Fibroblast of the conjunctiva (primary cell): ENCODE data around the gene CCDC150.
"Not testable (repeated sequence)": the region's sequence is repeated elsewhere in the genome, so short reads cannot be mapped to it uniquely, and the experiment has no call there.

Experiments
- DNase-seq: peaks from one replicate; pipeline ENCODE4 v3.0.0-alpha.2; 2010; ENCODE audit warnings: low read depth

CCDC150 gene

DNA sequence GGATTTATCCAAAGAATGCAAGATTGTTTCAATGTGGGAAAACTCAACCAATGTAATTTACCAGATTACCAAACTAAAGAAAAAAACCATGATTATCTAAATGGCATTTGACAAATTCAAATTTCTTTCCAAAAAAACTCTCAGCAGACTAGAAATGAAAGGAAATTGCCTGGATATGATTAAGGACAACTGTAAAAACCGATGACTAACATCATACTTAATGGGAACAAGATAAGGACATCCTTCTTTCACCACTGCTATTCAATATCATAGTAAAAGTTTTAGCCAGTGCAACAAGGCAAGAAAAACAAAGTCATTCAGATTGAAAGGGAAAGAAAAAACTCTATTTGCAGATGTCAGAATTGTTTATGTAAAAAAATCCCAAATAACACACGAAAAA is 4.4 kb upstream of the CCDC150 start:
- no peak for DNase-seq

DNA sequence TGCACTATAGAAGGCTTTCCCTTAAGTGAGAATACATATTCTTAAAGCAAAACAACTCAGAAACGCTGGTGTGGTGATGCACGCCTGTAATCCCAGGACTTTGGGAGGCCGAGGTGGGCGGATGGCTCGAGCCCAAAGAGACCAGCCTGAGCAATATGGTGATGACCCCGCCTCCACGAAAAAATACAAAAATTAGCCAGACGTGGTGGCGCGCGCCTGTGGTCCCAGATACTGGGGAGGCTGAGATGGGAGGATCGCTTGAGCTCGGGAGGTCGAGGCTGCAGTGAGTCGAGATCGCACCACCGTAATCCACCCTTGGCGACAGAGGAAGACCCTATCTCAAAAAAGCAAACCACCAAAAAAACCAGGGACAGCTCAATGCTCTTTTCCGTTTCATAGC is 750 bp upstream of the CCDC150 start:
- DNase-seq = no peak

DNA sequence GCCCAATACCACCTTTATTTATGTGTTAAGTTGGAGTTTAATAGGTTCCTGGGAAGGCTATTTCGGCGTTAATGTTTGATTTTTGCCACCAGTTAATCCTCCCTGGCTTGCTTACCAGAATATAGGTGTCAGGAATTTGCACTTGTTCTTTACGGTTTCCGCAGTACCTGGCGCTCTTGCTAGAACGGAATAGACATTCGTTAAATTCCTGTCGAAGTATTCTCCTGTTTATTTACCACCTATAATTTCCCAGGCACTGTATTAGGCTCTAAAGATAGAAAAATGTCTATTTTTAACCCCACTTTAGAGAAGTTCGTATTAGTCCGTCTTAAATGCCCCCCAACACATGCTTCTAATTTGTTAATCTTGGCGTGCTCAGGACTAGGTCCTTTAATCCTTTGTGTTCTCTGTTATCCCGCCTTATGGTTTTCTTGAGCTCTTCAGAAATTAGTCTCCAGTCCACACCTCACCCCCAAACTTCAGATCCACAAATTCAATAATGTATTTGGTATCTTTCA is 575 bp downstream of the CCDC150 start:
- no peak for DNase-seq

DNA sequence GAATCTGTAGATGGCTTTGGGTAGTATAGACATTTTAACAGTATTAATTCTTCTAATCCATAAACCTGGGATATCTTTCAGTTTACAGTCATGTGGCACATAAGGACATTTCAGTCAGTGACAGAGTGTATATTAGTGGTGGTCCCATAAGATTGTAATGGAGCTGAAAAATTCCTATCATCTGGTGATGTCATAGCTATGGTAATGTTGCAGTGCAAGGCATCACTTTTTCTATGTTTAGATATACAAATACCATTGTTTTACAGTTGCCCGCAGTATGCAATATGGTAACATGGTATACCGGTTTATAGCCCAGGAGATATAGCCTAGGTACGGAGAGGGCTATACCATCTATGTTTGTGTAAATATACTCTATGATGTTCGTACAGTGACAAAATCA is 9.7 kb downstream of the CCDC150 start:
- no peak for DNase-seq

DNA sequence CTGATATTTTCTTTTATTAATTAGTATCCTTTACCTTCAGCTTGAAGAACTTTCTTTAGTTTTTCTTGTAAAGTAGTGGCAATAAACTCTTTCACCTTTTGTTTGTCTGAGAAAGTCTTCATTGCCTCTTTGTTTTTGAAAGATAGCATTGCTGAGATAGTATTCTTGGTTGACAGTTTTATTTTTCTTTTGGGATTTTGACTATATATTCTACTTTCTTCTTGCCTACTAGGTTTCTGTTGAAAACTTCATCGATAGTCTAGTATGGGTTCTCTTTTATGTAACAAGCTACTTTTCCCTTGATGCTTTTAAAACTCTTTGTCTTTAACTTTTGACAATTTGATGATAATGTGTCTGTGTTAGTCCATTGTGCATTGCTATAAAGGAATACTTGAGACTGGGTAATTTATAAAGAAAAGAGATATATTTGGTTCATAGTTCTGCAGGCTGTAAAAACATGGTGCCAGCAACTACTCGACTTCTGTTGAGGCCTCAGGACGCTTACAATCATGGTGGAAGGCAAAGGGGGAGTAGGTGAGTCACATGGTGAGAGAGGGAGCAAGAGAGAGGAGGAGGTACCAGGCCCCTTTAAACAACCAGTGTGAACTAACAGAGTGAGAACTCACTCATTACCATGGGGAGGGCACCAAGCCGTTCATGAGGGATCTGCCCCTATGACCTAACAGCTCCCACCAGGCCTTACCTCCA is 12.0 kb downstream of the CCDC150 start:
- no peak for DNase-seq

DNA sequence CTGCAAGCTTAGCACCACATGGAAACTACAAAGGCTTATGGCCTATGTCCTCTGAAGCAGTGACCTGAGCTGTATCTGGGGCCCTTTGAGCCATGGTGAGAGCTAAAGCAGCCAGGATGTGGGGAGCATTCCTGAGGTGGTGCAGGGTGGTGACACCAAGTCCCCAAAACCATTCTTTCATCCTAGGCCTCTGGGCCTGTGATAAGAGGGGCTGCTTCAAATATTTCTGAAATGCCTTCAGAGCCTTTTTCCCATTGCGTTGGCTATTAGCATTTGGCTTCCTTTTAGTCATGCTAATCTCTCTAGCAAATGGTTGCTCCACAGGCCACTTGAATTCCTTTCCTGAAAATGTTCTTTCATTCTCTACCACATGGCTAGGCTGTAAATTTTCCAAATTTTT is 13.4 kb downstream of the CCDC150 start:
- no peak for DNase-seq

DNA sequence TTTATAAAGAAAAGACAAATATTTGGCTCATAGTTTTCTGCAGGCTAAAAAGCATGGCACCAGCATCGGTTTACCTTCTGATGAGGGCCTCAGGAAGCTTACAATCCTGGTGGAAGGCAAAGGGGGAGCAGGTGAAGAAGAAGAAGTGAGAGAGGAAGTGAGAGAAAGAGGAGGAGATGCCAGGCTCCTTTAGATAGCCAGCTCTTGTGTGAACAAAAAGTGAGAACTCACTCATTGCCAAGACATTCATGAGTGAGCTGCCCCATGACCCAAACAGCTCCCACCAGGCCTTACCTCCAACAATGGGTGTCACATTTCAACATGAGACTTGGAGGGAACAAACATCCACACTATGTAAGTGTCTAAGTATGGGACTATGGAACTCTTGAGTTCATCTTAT is 14.3 kb downstream of the CCDC150 start:
- DNase-seq = no peak

DNA sequence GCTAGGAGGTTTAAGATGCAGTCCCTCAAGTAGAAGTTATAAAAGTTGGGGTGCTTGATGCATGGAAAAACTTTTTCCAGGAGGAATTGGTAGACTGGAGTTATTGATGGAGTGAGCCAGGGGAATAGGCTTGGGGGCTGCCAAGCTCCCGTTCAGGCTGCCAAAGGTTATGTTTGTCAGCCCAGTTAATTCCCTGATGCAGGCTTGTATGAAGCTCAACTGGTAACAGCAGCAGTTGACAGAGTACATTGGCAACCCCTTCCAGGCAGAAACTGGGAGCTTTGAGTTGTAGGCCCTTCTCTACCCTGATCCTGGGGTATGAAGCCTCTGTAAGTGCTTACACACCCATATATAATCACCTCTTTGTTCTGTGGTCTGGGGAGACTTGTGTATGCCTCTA is 16.2 kb downstream of the CCDC150 start:
- DNase-seq = no peak

DNA sequence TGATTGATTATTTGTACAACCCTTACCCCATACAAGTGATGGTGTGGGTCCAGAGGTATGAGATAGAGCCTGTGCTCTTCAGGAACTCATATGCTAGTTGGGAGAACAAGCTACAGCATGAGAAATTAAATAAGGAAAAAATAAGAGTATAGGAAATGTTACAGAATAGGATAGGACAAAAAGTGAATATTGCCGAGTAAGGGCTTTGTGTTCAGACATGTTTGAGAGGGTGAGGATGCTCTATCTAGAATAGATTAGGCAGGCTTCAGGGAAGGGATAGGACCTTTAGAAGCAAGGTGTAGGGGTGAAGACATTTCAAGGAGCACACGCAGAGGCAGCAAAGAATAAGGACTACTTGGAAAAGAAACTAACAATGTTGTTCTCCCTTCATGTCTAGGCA is 17.8 kb downstream of the CCDC150 start:
- no peak for DNase-seq

DNA sequence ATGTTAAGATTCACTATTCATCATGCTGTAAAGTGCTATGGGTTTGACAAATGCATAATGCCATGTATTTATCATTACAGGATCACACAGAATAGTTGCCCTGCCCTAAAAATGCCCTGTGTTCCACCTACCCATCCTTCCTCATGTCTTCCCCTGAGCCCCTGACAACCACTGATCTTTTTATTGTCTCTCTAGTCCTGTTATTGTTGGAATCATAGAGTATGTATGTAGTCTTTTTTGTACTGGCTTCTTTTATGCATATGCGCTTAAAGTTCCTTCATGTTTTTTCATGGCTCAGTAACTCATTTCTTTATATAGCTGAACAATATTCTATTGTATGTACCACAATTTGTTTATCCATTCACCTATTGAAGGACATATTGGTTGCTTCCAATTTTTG is 20.3 kb downstream of the CCDC150 start:
- no peak for DNase-seq

DNA sequence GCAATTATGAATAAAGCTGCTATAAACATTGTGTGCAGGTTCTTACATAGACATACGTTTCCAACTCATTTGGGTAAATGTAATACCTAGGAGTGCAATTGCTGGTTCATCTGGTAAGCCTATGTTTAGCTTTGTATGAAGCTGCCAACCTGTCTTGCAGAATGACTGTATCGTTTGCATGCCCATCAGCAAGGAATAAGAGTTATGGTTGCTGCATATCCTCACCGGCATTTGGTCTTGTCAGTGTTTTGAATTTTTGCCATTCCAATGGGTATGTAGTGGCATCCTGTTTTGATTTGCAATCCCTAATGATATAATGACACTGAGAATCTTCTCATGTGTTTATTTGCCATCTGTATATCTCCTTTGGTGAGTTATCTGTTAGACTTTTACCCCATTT is 20.7 kb downstream of the CCDC150 start:
- DNase-seq = peak; percentile 21

DNA sequence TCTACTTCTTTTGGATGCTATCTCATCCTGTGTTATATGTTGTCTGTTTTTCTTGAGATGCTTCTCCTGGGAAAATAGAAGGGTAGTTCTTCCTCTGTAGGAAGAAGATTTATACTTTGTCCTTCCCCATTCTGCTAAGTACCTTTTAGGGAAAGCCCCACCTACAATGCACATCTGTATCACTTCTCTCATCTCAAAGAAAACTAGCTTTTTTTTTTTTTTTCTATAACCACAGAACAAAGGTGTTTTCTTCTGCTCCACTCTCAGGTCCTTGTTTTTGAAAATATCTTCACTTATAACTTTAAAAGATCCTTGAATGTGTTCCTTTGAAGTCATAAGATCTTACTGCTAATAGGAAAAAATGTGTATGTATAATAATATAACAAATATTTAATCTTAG is 30.8 kb downstream of the CCDC150 start:
- no peak for DNase-seq

DNA sequence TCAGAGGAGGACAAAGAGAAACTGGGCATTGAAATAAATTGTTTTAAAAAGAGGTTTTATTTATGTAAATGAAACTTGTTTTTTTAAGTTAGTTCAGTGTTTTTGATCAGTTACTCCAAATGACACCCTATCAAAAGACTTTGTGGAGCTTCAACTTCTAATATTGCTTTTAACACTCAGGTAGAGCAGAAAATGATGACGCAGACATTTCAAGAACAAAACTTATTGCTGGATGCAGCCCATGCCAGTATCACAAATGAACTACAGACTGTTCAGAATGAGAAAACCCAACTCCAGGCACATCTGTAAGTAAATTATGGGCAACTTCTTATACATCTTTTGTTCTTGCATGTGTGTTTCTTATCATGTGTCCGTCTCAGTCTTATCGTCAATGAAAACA is 36.4 kb downstream of the CCDC150 start:
- no peak for DNase-seq

DNA sequence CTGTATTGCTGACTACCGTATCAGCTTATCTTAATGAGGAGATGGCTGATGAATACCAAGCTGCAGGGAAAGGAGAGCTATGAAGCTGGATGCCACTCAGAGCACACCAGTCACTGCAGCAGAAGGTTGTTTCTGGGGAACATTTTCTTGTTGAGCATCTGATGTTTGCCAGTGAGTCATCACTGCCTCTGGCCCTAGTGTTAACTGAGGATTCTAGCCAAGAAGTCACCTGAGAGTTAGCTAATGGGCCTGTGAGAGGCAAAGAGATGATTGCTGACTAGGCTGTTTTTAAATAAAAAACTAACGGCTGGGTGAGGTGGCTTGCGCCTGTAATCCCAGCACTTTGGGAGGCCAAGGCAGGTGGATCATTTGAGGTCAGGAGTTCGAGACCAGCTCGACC is 37.9 kb downstream of the CCDC150 start:
- DNase-seq = peak; percentile 6

DNA sequence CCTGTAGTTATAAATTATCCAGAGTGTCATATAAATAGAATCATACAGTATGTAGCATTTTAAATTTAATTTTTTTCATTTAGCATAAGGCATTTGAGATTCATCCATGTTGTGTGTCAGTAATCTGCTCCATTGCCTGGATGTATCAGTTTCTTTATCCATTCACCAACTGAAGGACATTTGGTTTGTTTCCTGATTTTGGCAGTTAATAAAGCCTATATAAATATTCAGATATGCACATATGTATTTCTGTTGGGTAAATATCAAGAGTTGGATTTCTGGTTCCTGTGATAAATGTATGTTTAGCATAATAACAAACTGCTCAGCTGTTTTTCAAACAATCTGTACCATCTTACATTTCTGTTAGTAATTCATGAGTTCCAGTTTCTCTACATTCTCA is 39.9 kb downstream of the CCDC150 start:
- no peak for DNase-seq

DNA sequence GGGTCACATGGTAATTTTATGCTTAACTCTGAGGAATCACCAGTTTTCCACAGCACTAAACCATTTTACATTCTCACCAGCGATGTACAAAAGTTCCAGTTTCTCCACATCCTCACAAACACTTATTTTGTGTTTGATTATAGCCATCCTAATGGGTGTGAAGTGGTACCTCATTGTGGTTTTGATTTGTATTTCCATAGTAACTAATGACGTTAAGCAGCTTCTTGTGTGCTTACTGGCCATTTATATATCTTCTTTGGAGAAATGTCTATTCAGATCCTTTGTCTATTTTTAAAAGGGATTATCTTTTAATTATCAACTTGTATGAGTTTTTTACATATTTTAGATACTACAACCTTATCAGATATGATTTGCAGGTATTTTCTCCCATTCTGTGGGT is 42.0 kb downstream of the CCDC150 start:
- DNase-seq = no peak

DNA sequence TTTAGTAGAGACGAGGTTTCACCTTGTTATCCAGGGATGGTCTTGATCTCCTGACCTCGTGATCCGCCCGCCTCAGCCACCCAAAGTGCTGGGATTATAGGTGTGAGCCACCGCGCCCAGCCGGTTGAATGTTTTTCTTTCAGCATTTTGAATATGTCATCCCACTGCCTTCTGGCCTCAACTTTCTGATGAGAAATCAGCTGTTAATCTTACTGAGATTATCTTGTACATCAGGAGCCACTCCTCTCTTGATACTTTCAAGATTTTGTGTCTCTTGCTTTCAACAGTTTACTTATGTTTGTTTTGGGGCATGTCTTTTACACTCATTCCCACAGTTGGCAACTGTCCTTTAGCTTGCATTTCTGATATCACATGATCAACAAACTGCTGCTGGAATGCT is 46.3 kb downstream of the CCDC150 start:
- no peak for DNase-seq

DNA sequence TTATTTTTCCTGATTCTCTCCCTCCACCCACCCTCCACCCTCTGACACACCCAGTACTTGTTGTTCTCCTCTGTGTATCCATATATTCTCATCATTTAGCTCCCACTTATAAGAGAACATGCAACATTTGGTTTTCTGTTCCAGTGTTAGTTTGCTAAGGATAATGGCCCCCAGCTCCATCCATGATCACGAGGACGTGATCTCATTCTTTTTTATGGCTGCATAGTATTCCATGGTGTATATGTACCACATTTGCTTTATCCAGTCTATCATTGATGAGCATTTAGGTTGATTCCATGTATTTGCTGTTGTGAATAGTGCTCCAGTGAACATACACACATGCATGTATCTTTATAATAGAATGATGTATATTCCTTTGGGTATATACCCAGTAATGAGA is 47.2 kb downstream of the CCDC150 start:
- not testable (repeated sequence) for DNase-seq

DNA sequence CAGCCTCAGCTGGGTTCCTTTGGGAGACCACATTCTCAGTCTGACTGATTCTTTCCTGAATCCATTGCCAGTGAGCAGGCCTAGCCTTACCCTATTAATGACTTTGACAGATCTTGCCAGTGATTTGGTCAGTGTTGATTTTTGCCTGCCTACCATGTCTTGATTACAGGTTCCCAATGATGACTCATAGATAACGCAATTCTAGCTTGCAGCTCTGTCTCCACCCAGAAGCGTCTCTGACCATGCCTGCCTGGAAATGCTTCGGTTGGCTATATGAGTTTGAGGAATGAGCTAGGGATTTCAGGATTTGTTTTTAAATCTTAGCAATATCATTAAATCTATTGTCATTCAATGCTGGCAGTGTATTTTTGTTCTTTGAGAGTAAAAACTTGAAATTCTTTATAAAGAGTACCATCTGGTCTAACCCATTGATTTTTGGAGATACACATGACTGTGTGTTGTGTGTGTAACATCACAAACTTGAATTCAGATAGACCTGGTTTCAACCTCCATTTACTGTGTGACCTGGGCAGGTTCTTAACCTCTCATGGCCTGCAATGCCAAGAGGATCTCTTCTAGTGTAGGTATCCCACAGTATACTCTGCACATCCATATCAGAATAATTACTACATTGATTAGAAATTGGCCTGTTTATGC is 57.0 kb downstream of the CCDC150 start:
- DNase-seq = peak; percentile 69

DNA sequence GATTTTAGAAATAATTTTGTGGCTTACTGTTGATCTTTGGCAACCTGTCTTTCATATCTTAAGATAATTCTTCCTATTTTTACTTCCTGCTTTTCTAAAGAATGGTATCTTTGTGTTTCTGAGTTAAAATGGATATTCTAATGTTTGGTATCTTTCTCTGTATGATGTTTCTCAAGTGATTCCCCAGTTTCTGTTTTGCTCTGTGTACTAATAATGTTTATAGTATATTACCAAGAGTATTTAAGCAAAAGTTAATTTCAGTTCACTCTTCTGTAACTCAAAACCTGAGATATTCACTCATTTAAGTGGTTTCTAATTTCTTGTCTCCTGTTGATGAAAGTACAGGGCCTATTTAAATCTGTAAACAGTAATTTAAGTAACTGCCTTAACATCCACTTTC is 58.3 kb downstream of the CCDC150 start:
- no peak for DNase-seq

DNA sequence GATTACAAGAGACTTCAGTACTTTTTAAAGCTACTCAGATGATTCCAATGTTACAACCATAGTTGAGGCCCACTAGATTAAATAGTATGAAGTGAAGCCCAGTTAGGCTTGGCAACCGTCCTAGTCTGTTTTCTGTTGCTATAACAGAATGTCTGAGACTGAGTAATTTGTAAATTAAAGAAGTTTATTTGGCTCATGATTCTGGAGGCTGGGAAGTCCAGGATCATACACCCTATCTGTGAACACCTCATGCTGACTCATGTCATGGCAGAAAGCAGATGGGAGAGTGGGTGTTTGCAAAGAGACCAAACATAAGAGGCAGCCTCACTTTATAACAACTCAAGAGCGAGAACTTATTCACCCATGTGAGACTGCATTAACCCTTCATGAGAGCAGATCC is 63.1 kb downstream of the CCDC150 start:
- no peak for DNase-seq

DNA sequence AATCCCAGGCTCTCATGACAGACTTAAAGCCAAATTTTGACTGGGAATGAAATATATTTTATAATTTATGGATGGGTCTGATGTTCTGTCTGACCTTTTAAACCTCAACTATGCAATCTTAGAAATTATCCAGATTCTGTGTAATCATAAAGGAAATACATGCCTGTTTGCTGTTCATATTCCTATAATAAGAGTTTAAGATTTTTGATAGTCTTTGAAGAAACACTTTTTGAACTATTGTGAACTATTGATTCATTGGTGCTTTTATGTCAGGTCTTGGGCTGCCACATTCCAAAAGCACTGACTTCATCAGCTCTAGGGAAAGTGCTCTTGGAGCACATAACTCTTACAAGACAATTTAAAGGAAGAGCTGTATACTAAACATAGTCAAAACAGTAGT is 64.2 kb downstream of the CCDC150 start:
- DNase-seq = no peak

DNA sequence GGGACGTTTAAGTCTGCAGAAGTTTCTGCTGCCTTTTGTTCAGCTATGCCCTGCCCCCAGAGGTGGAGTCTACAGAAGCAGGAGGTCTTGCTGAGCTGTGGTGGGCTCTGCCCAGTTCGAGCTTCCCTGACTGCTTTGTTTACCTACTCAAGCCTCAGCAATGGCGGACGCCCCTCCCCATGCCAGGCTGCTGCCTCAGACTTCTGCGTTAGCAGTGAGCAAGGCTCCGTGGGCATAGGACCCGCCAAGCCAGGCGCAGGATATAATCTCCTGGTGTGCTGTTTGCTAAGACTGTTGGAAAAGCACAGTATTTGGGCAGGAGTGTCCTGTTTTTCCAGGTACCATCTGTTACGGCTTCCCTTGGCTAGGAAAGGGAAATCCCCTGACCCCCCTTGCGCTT is 70.5 kb downstream of the CCDC150 start:
- not testable (repeated sequence) for DNase-seq

DNA sequence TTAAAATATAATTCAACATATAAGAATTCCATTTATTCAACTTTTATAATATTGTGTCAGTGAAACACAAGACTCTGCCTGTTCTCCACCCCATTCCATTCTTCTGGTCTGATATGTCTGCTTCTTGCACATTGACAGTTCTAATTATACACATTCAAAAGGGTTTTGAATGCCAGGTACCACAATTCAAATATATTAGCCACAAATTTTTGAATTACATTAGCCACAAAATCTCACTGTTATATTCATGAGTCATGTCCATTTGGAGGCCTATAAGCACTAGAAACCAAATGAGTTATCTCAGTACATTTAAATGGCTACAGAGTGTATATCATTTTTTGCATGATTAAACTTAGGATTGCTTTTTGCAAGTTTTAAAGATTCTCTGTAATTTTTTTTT is 72.1 kb downstream of the CCDC150 start:
- no peak for DNase-seq
